Thyroid gland (tissue), 4 donors: ENCODE data around the gene ABTB1.

Experiments
- CTCF ChIP-seq, 6 experiments: fragments of 200-600 bp in 3 of 6; fragments of 450-650 bp in 3 of 6; sonication (generic) in 3 of 6; IDR thresholded peaks; one replicate each; pipeline ENCODE4 v1.5.1; 2016 to 2019; ENCODE audit warnings: antibody characterized with exemption in 6 of 6, mild to moderate bottlenecking in 2 of 6, inconsistent platforms in 1 of 6, moderate library complexity in 1 of 6
- POLR2A ChIP-seq, 2 donors: fragments of 450-650 bp; IDR thresholded peaks; one replicate each; pipeline ENCODE4 v1.6.1; 2017; ENCODE audit warnings: antibody characterized with exemption in 2 of 2, mild to moderate bottlenecking in 2 of 2, moderate library complexity in 1 of 2

- TF ChIP-seq CTCF (IDR thresholded peaks at IDR 0.05) (no peak), POLR2A (IDR thresholded peaks at IDR 0.05) (no peak)
Measured at GRCh38 chr3:127688022-127688415, 15.3 kb downstream of the ABTB1 start.
